SK-N-SH (cell line): ENCODE data around the gene AP3S1. TPM values are rescaled to one million over a fixed set of nuclear protein-coding genes. Genes with fewer than 3 reads are reported as not detected.
A peak's percentile ranks its signal among the peaks of the same experiment; 100 is the strongest.

Experiments
- CTCF ChIA-PET: fragments of 300-600, 350-600 bp; formaldehyde crosslinking; extraction: SDS; loops from one replicate; lab custom pipeline; 2021; lab: Yijun Ruan, JAX
- POLR2A ChIA-PET: fragments of 350-600 bp; sonication (Branson Sonifier 250); formaldehyde crosslinking; extraction: SDS; loops from one replicate; lab custom pipeline; 2020; ENCODE audit warnings: antibody characterized with exemption, inconsistent platforms; lab: Yijun Ruan, JAX
- DNase-seq: peaks from one replicate; pipeline ENCODE4 v3.0.0; 2012
- H2AFZ ChIP-seq: fragments of 200-600 bp; sonication (generic); 2 replicates; pipeline ENCODE4 v1.8.1; 2016; ENCODE audit warnings: antibody characterized with exemption, mild to moderate bottlenecking, low read depth
- H3F3A ChIP-seq: fragments of 200-600 bp; sonication (generic); replicated peaks from 2 replicates; pipeline ENCODE3; 2016; ENCODE audit warnings: antibody characterized with exemption, mild to moderate bottlenecking; ENCODE audit not compliant: insufficient read depth
- H3K27ac ChIP-seq, 2 experiments: fragments of 200-500 bp in 1 of 2; fragments of 200-600 bp in 1 of 2; sonication (Bioruptor generic) in 1 of 2; sonication (generic), shearing (Covaris generic) in 1 of 2; 2 replicates each; pipeline versions ENCODE4 v1.5.1 to v1.6.1; 2014 to 2016; ENCODE audit warnings: low read depth in 2 of 2, inconsistent platforms in 1 of 2, low read length in 1 of 2, mild to moderate bottlenecking in 1 of 2, mixed read lengths in 1 of 2
- H3K27me3 ChIP-seq: fragments of 200-600 bp; sonication (generic), shearing (Covaris generic); 2 replicates; pipeline ENCODE4 v1.6.1; 2016; ENCODE audit warnings: mixed run types; ENCODE audit not compliant: insufficient read depth
- H3K36me3 ChIP-seq, 2 experiments: fragments of 200-500 bp in 1 of 2; fragments of 200-600 bp in 1 of 2; sonication (Bioruptor generic) in 1 of 2; sonication (generic) in 1 of 2; replicated peaks in 1 of 2; 2 replicates each; pipeline versions ENCODE3 to v1.5.1; 2014 to 2016; ENCODE audit warnings: low read length in 1 of 2, mild to moderate bottlenecking in 1 of 2; ENCODE audit not compliant: insufficient read depth in 2 of 2, control insufficient read depth in 1 of 2
- H3K4me1 ChIP-seq, 2 experiments: fragments of 200-500 bp in 1 of 2; fragments of 200-600 bp in 1 of 2; sonication (Bioruptor generic) in 1 of 2; sonication (generic), shearing (Covaris generic) in 1 of 2; 2 replicates each; pipeline versions ENCODE4 v1.5.1 to v1.6.1; 2014 to 2016; ENCODE audit warnings: low read depth in 1 of 2, low read length in 1 of 2, mixed run types in 1 of 2; ENCODE audit not compliant: insufficient read depth in 2 of 2, control insufficient read depth in 1 of 2
- H3K4me2 ChIP-seq: fragments of 200-600 bp; sonication (generic), shearing (Covaris generic); 2 replicates; pipeline ENCODE4 v1.6.1; 2017; ENCODE audit warnings: mixed run types
- H3K4me3 ChIP-seq, 2 experiments: fragments of 200-500 bp in 1 of 2; fragments of 200-600 bp in 1 of 2; sonication (Bioruptor generic) in 1 of 2; sonication (generic), shearing (Covaris generic) in 1 of 2; 2 replicates each; pipeline versions ENCODE4 v1.5.1 to v1.8.1; 2014 to 2016; ENCODE audit warnings: low read depth in 2 of 2, inconsistent platforms in 1 of 2, low read length in 1 of 2, mild to moderate bottlenecking in 1 of 2, mixed read lengths in 1 of 2, moderate library complexity in 1 of 2
- H3K79me2 ChIP-seq: fragments of 200-600 bp; sonication (generic); 2 replicates; pipeline ENCODE4 v1.8.1; 2017; ENCODE audit warnings: mild to moderate bottlenecking; ENCODE audit not compliant: insufficient read depth
- H3K9ac ChIP-seq: fragments of 200-600 bp; sonication (generic); 2 replicates; pipeline ENCODE4 v1.6.1; 2017; ENCODE audit warnings: mixed run types
- H3K9me2 ChIP-seq: fragments of 200-600 bp; sonication (generic); 2 replicates; pipeline ENCODE4 v1.6.1; 2017; ENCODE audit warnings: mixed run types
- H3K9me3 ChIP-seq: fragments of 200-600 bp; sonication (generic); 2 replicates; pipeline ENCODE4 v1.6.1; 2017; ENCODE audit warnings: mixed run types, mild to moderate bottlenecking, moderate library complexity
- H4K20me1 ChIP-seq: fragments of 200-600 bp; sonication (generic); 2 replicates; pipeline ENCODE4 v1.6.1; 2017; ENCODE audit warnings: mild to moderate bottlenecking, mixed run types; ENCODE audit not compliant: insufficient read depth
- ELF1 ChIP-seq: IDR thresholded peaks from 2 replicates; pipeline ENCODE4 v1.4.0; 2012
- EP300 ChIP-seq, 2 experiments: IDR thresholded peaks; 2 replicates each; pipeline versions ENCODE4 v1.4.0 to v1.6.1; 2012; ENCODE audit warnings: borderline replicate concordance in 1 of 2, low read depth in 1 of 2, low read length in 1 of 2
- FOSL2 ChIP-seq: IDR thresholded peaks from 2 replicates; pipeline ENCODE4 v1.4.0; 2012; ENCODE audit warnings: low read depth, mild to moderate bottlenecking, moderate library complexity, borderline replicate concordance
- FOXM1 ChIP-seq: IDR thresholded peaks from 2 replicates; pipeline ENCODE4 v1.4.0; 2012; ENCODE audit warnings: low read depth, mild to moderate bottlenecking
- GABPA ChIP-seq: IDR thresholded peaks from 2 replicates; pipeline ENCODE4 v1.4.0; 2012; ENCODE audit warnings: low read depth, mild to moderate bottlenecking
- GATA2 ChIP-seq: sonication (generic); formaldehyde crosslinking; IDR thresholded peaks from 2 replicates; pipeline ENCODE4 v1.5.0; 2020; ENCODE audit warnings: mild to moderate bottlenecking, missing genetic modification reagents
- MXI1 ChIP-seq: IDR thresholded peaks from 2 replicates; pipeline ENCODE4 v1.6.1; 2012; ENCODE audit warnings: mild to moderate bottlenecking, low read depth, low read length, improper control_type of control experiment
- NRF1 ChIP-seq: IDR thresholded peaks from 2 replicates; pipeline ENCODE4 v1.6.1; 2012; ENCODE audit warnings: low read depth, mild to moderate bottlenecking, low read length
- POLR2AphosphoS5 ChIP-seq: IDR thresholded peaks from 2 replicates; pipeline ENCODE4 v1.6.1; 2012; ENCODE audit warnings: low read depth, low read length
- RCOR1 ChIP-seq: fragments of 150-350 bp; IDR thresholded peaks from 2 replicates; pipeline ENCODE4 v1.6.1; 2017; ENCODE audit warnings: antibody characterized with exemption, low read length
- SIN3A ChIP-seq: IDR thresholded peaks from 2 replicates; pipeline ENCODE4 v1.6.1; 2012; ENCODE audit warnings: low read depth, mild to moderate bottlenecking, low read length, moderate library complexity, borderline replicate concordance
- TAF1 ChIP-seq: IDR thresholded peaks from 2 replicates; pipeline ENCODE4 v1.6.1; 2012; ENCODE audit warnings: low read depth, mild to moderate bottlenecking, low read length, moderate library complexity, borderline replicate concordance
- TCF12 ChIP-seq: IDR thresholded peaks from 2 replicates; pipeline ENCODE4 v1.4.0; 2012
- TEAD4 ChIP-seq: IDR thresholded peaks from 2 replicates; pipeline ENCODE4 v1.4.0; 2012; ENCODE audit warnings: mild to moderate bottlenecking, borderline replicate concordance; ENCODE audit not compliant: insufficient read depth
- YY1 ChIP-seq: IDR thresholded peaks from 2 replicates; pipeline ENCODE4 v1.4.0; 2012; ENCODE audit warnings: low read depth, mild to moderate bottlenecking
- WGBS: methylation state at CpG from one replicate; pipeline ENCODE4 v1.1.6; 2017; ENCODE audit warnings: low lambda C conversion rate; 5-methylcytosine and 5-hydroxymethylcytosine counted together
- polyA plus RNA-seq, 3 experiments: library from polyadenylated mRNA; depleted of rRNA; stranded (reverse); fragments of >200 nt; gene quantifications; 2 replicates each; pipeline ENCODE4 v1.2.3, GENCODE V29; 2012
- TF ChIP-seq, protein P1 (sequence below): fragments of 150-350 bp; IDR thresholded peaks from 2 replicates; pipeline ENCODE4 v1.6.1; 2016; ENCODE audit warnings: mild to moderate bottlenecking, low read depth, low read length
- TF ChIP-seq, protein P2 (sequence below): IDR thresholded peaks from 2 replicates; pipeline ENCODE4 v1.4.0; 2012; ENCODE audit warnings: low read depth
- TF ChIP-seq, protein P3 (sequence below): IDR thresholded peaks from 2 replicates; pipeline ENCODE4; 2012

Gene AP3S1
- polyA plus RNA-seq, 1 of the 3 experiments (the other 2 are of a cell fraction): 21.6 TPM

DNA sequence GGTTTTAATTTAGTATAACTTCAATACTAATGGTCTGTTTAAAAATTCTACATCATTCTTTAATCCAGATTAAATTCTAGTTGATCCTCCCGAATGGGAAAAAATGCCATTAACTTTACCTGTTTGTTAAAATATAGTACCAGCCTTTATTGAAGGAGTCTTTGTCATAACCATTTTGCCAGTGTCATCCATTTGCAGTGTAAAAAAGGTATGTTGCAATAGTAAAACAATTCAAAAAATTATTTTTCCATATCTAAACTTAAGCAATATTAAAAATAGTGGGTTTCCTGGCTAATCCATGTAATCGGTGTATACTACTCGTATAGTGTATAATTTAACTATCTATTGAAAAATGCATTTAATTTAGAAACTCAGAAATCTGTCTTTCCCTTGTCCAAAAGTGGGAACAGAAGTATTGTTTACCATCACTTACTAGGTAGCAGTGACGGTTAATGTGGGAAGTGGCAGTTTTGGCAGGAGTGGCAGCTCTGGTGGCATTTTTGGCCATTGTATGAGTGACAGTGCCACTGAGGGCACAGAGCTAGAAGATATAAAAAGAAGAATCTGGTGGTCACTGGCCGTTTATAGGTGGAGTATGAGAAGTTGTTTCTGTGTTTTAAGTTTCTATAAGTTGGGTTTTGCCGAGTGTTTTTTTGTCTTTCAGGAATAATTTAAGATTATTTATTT is 1.9 kb downstream of the AP3S1 start:
- Histone ChIP-seq H2AFZ (no peak overlapping the region), H3K79me2 (peaks cover 91% of the 10 kb centered on the region), H3K4me2 (peak overlapping the region; percentile 88), H3K4me1 (peaks cover 9 to 21% of the 10 kb centered on the region in 2 experiments; a peak in 3 of 4 replicates), H3K9me3 (no peaks in the 10 kb centered on the region), H3K36me3 (no peaks in the 10 kb centered on the region), H3K9ac (peak overlapping the region; percentile 90; the same call in 1 of the 2 replicates), H3K4me3 (peak overlapping the region in 1 of 2 experiments; percentile 89; a peak in 2 of 4 replicates), H4K20me1 (peaks cover 51% of the 10 kb centered on the region), H3F3A (peaks cover 9% of the 10 kb centered on the region), H3K27me3 (no peaks in the 10 kb centered on the region), H3K27ac (no peak overlapping the region), H3K9me2 (no peaks in the 10 kb centered on the region)
- no peak for DNase-seq
- no peak for TF ChIP-seq SIN3A
- TF ChIP-seq ELF1: no peak
- TF ChIP-seq, protein P1, sequence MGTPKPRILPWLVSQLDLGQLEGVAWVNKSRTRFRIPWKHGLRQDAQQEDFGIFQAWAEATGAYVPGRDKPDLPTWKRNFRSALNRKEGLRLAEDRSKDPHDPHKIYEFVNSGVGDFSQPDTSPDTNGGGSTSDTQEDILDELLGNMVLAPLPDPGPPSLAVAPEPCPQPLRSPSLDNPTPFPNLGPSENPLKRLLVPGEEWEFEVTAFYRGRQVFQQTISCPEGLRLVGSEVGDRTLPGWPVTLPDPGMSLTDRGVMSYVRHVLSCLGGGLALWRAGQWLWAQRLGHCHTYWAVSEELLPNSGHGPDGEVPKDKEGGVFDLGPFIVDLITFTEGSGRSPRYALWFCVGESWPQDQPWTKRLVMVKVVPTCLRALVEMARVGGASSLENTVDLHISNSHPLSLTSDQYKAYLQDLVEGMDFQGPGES: no peak
- TF ChIP-seq YY1: no peak
- no peak for TF ChIP-seq EP300 (IDR thresholded peaks at IDR 0.05; ENCODE audit: borderline replicate concordance in 1 of 2, low read depth in 1 of 2, low read length in 1 of 2)
- TF ChIP-seq TEAD4: no peak
- TF ChIP-seq, protein P2, sequence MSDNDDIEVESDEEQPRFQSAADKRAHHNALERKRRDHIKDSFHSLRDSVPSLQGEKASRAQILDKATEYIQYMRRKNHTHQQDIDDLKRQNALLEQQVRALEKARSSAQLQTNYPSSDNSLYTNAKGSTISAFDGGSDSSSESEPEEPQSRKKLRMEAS: no peak
- no peak for TF ChIP-seq GABPA
- no peak for TF ChIP-seq TAF1
- TF ChIP-seq FOSL2: no peak
- TF ChIP-seq GATA2: no peak
- no peak for TF ChIP-seq POLR2AphosphoS5
- TF ChIP-seq FOXM1: no peak
- TF ChIP-seq, protein P3, sequence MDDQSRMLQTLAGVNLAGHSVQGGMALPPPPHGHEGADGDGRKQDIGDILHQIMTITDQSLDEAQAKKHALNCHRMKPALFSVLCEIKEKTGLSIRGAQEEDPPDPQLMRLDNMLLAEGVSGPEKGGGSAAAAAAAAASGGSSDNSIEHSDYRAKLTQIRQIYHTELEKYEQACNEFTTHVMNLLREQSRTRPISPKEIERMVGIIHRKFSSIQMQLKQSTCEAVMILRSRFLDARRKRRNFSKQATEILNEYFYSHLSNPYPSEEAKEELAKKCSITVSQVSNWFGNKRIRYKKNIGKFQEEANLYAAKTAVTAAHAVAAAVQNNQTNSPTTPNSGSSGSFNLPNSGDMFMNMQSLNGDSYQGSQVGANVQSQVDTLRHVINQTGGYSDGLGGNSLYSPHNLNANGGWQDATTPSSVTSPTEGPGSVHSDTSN: no peak
- no peak for TF ChIP-seq NRF1
- 90% methylated on average over 6 of the region's 6 CpGs for WGBS
- POLR2A ChIA-PET: no interaction called here
- CTCF ChIA-PET: interaction anchor here (1.0 to 2.3 kb wide), 4 partner anchors 9 to 240 kb away, joined by 3 to 18 read pairs (median 7); no protein-coding TSS in a partner anchor

DNA sequence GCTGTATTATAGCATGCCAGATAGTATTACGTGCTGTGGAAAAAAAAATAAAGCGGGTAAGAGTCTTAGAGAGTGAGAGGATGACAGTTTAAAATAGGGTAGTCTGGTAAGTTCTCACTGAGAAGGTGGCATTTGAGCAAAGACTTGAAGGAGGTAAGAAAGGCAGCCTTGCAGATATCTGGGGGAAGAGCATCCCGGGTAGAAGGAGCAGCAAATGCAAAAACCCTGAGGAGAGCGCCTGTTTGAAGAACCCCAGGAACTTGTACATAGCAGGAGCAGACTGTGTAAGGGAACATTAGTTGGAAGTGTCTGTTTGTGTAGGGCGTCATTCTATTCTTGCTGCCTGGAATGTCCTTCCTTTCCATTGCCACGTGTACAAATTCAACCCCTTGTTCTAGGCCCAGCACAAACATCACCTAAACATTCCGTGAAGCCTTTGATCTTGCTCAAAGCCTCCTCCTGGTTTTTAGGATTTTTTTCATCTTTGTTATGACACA is 2.6 kb downstream of the AP3S1 start:
- Histone ChIP-seq H2AFZ (no peak overlapping the region), H3K27me3 (no peaks in the 10 kb centered on the region), H3K27ac (no peak overlapping the region), H3K9me2 (no peaks in the 10 kb centered on the region), H3K4me1 (peaks cover 9 to 16% of the 10 kb centered on the region in 2 experiments; a peak in 3 of 4 replicates), H3K4me2 (no peak overlapping the region; the same call in 1 of the 2 replicates), H3K9ac (no peak overlapping the region), H3F3A (peaks cover 9% of the 10 kb centered on the region), H3K36me3 (no peaks in the 10 kb centered on the region), H3K4me3 (no peak overlapping the region), H4K20me1 (peaks cover 50% of the 10 kb centered on the region), H3K79me2 (peaks cover 91% of the 10 kb centered on the region), H3K9me3 (no peaks in the 10 kb centered on the region)
- no peak for TF ChIP-seq TCF12
- TF ChIP-seq GABPA: no peak
- TF ChIP-seq RCOR1: no peak
- TF ChIP-seq MXI1: no peak
- no peak for TF ChIP-seq GATA2
- DNase-seq: no peak
- POLR2A ChIA-PET: no interaction called here
- 94% methylated on average over 7 of the region's 7 CpGs for WGBS
- CTCF ChIA-PET: interaction anchor here (2.3 kb wide), 1 partner anchor 224 kb away, joined by 18 read pairs; no protein-coding TSS in a partner anchor
